Mammary epithelial cell (primary cell): ENCODE results near the gene SEC14L1.

Experiments used
- CTCF ChIP-seq, 2 donors: IDR thresholded peaks in 1 of 2; conservative IDR thresholded peaks in 1 of 2; 2 replicates each; pipeline ENCODE4 v1.5.1; 2011 to 2012; ENCODE audit warnings: inconsistent platforms in 2 of 2, low read length in 2 of 2, mild to moderate bottlenecking in 2 of 2, control low read depth in 1 of 2, low read depth in 1 of 2; ENCODE audit not compliant: insufficient read depth in 1 of 2; ENCODE audit errors: extremely low read depth in 1 of 2
- EZH2 ChIP-seq: IDR thresholded peaks from 2 replicates; pipeline ENCODE4 v1.6.1; 2012; ENCODE audit warnings: low read length, inconsistent platforms, borderline replicate concordance

GRCh38 chr17:77146882-77147281 is 6.1 kb downstream of the SEC14L1 start:
- no peak for TF ChIP-seq CTCF (conservative IDR thresholded peaks at IDR 0.05 in 1 of 2, IDR thresholded peaks at IDR 0.05 in 1 of 2; ENCODE audit: extremely low read depth in 1 of 2, insufficient read depth in 1 of 2, low read depth in 1 of 2, low read length in 2 of 2)
- TF ChIP-seq EZH2 = no peak
